Measurements from ENCODE around the gene ZMYND10. TPM values are rescaled to one million over a fixed set of nuclear protein-coding genes. Genes with fewer than 3 reads are reported as not detected.

Gene ZMYND10
- total and polyA plus RNA-seq, 2 donors (not counting 3 experiments of a cell fraction or from before 2014, with no cell fraction given), result 0.25 to 0.38 TPM

DNA sequence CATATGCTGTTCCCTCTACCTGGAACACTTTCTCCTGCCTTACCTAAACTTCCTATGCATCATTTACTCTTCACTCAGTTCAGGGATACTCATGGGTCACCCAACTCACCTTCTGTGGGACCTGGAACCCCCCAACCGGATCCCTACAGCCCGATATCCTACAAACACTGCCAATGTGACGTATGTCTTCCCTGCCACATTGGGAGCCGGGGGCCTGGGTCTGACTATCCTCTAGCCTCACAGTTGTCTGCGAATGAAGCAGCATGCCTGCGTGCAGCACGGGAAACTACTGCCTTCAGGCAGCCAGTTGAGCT is 4.6 kb upstream of the ZMYND10 start:
- H3K4me1 ChIP-seq (ENCODE audit: control insufficient read depth, extremely low read depth, insufficient read depth, low read length), result peaks cover 20% of the 10 kb centered on the region
- no peaks in the 10 kb centered on the region for H4K20me1 ChIP-seq (replicated peaks; ENCODE audit: control insufficient read depth, extremely low read depth, insufficient read depth, low read length)
- peaks cover 8 to 26% of the 10 kb centered on the region in 2 experiments for H3K36me3 ChIP-seq (ENCODE audit: control insufficient read depth in 2 of 2, extremely low read depth in 1 of 2, insufficient read depth in 2 of 2, low read length in 2 of 2)
- FAIRE-seq (no peak), DNase-seq (ENCODE audit: low read depth, low spot score) (no peak)
- intact Hi-C loops (cut with micrococcal nuclease) (no loop called here), dilution Hi-C loops (cut with MboI; ENCODE audit: extremely low pct_ligation_motif_present, low sequenced_read_pairs) (no loop called here)
- TF ChIP-seq POLR2AphosphoS5 (IDR thresholded peaks at IDR 0.05; ENCODE audit: insufficient read depth, low read depth, low read length) (no peak), MAX (IDR thresholded peaks at IDR 0.05; ENCODE audit: insufficient read depth, insufficient read length) (no peak), EZH2 (IDR thresholded peaks at IDR 0.05; ENCODE audit: borderline replicate concordance, low read depth, low read length, severe bottlenecking) (no peak), FOS (IDR thresholded peaks at IDR 0.05; ENCODE audit: borderline replicate concordance, insufficient read depth, low read length) (no peak), GATA2 (IDR thresholded peaks at IDR 0.05; ENCODE audit: insufficient read depth, insufficient read length, low read depth, low read length) (no peak), JUN (IDR thresholded peaks at IDR 0.05; ENCODE audit: borderline replicate concordance, insufficient read depth, insufficient read length, low read depth) (no peak), MYC (IDR thresholded peaks at IDR 0.05; ENCODE audit: low read depth, low read length) (no peak)
- TF ChIP-seq, protein P1, sequence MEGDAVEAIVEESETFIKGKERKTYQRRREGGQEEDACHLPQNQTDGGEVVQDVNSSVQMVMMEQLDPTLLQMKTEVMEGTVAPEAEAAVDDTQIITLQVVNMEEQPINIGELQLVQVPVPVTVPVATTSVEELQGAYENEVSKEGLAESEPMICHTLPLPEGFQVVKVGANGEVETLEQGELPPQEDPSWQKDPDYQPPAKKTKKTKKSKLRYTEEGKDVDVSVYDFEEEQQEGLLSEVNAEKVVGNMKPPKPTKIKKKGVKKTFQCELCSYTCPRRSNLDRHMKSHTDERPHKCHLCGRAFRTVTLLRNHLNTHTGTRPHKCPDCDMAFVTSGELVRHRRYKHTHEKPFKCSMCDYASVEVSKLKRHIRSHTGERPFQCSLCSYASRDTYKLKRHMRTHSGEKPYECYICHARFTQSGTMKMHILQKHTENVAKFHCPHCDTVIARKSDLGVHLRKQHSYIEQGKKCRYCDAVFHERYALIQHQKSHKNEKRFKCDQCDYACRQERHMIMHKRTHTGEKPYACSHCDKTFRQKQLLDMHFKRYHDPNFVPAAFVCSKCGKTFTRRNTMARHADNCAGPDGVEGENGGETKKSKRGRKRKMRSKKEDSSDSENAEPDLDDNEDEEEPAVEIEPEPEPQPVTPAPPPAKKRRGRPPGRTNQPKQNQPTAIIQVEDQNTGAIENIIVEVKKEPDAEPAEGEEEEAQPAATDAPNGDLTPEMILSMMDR (IDR thresholded peaks at IDR 0.05; ENCODE audit: extremely low read depth in 1 of 2, insufficient read depth in 1 of 2, low read depth in 1 of 2, low read length in 2 of 2), result no peak
- H3K4me3 ChIP-seq (replicated peaks in 1 of 3; ENCODE audit: insufficient read depth in 1 of 3, low read depth in 1 of 3, low read length in 3 of 3), result peak overlapping the region; percentile 19 to 77 (median 40)
- peaks cover 3% of the 10 kb centered on the region for H3K79me2 ChIP-seq (ENCODE audit: control insufficient read depth, insufficient read depth, low read length)
- H3K27me3 ChIP-seq (ENCODE audit: control insufficient read depth in 2 of 2, insufficient read depth in 2 of 2, low read length in 2 of 2), result no peaks in the 10 kb centered on the region
- BruUV-seq (replicated peaks), result no TSS peak
- peak overlapping the region; percentile 67 for H3K4me2 ChIP-seq (ENCODE audit: insufficient read depth, low read length)
- H3K9ac ChIP-seq (replicated peaks; ENCODE audit: extremely low read depth, insufficient read depth, low read length), result peak overlapping the region; percentile 33
- POLR2A ChIA-PET, result interaction anchor here (0.9 kb wide), 1 partner anchor 174 kb away, joined by 3 read pairs; no protein-coding TSS in a partner anchor
- CTCF ChIA-PET, result interaction anchor here (1.1 to 7.7 kb wide), 8 partner anchors 10 to 262 kb away, joined by 3 to 165 read pairs (median 5); partner anchors contain the start of gene TMEM115
- H2AFZ ChIP-seq (ENCODE audit: low read depth, low read length), result peak overlapping the region; percentile 33
- no peaks in the 10 kb centered on the region for H3K9me3 ChIP-seq (replicated peaks; ENCODE audit: control insufficient read depth, insufficient read depth, low read length)
- H3K27ac ChIP-seq (ENCODE audit: insufficient read depth, low read depth, low read length), result no peak overlapping the region
- H3K9me1 ChIP-seq (replicated peaks; ENCODE audit: control insufficient read depth, extremely low read depth, insufficient read depth, low read length), result no peaks in the 10 kb centered on the region

All from endothelial cell of umbilical vein (primary cell).